HG03066 (cell line): ENCODE measurements around the gene C6orf47.

Experiments used
- ATAC-seq: cut with Tn5 transposase; IDR thresholded peaks from one replicate; pipeline ENCODE4 v1.9.1; 2021; ENCODE audit warnings: low read depth; ENCODE audit not compliant: unreplicated experiment

Gene C6orf47

DNA sequence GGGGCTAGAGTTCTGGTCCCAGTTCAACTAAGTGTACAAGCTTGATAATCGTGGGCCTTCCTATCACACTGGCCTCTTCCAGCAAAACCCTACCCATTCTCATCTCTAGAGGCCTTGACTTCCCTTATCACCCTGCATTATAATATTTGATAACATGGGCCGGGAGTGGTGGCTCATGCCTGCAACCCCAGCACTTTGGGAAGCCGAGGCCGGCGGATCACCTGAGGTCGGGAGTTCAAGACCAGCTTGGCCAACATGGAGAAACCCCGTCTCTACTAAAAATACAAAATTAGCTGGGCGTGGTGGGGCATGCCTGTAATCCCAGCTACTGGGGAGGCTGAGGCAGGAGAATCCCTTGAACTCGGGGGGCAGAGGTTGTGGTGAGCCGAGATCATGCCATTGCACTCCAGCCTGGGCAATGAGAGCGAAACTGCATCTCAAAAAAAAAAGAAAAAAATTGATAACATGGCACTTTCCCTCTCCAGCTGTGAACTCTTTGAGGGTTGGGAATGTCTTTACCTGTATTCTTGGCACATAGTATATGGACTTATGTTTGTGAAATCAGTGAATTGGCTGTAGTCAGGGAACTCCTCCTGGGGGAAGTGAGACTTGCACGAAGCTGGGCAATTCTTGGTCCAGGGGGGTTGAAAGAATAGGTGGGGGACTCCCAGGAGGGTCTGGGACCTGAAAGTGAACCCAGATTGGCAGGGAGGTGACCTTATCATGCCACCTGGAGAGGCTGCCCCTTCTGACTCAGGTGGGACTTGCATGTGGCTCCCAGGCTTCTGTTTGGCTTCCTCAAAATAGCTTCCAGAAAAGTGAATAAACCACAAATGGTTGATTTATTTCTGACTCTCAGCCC is 915 bp upstream of the C6orf47 start:
- no peak for ATAC-seq

DNA sequence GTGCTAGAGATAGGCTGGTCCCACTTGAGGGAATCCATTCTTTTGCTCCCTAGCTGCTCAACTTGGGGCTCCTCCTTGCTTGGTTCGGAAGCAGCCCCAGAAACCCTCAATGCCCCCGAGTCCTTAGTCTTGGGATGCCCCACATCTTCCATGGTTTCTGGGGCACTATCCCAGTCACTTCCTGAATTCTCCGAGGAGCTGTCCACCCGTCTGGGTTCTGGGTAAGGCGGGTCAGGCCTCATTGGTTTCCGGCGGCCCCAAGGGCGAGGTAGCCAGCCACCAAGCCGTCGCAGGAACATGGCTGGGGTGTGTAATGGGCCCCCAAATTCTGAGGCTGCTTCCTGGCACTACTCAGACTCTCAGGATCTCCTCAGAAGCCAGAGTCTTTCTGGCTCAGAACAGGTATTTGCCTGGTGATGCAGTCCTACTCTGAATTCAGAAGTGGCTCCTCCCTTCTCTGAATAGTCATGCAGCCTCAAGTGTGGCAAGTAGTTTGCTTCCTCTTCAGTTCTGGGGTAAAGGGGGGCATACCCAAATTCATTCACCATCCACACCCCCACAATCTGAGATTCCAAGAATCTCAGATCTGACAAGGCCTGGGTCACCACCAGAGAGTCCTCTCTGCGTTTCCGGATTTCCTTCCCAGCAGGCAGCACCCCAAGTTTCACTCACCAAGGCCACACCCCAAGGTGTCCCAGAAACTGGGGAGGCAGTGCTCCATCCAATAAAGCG is 763 bp downstream of the C6orf47 start:
- no peak for ATAC-seq

DNA sequence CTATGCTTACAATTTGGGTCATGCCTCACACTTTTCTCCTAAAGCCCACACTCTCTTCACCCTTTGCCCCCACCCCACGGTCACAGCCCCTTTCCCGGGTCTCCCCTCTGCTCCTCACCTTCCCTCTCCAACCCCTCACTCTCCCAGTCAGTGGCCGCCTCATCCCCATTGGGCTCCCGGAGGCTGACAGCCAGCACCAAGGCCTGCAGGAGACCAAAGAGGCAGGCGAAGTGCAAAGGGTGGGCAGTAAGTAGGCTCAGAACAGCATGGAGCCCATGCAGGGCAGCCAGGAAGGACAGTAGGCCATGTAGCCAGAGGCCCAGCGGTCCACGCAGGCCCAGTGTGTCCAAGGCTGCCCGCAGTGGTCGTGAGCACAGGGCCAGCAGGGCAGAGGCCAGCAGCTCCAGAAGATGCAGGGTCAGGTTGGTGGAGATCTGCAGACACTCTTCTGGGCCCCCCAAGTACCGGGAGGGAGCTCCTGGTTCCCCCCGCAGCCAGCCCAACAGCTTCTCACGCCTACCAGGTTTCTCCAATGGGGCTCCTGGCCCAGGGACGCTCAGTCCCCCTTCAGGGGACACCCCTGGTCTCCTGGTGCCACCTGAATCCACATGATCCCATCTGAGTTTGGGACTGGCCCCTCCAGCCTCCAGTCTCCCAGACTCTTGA is 1.5 kb downstream of the C6orf47 start:
- ATAC-seq: no peak

DNA sequence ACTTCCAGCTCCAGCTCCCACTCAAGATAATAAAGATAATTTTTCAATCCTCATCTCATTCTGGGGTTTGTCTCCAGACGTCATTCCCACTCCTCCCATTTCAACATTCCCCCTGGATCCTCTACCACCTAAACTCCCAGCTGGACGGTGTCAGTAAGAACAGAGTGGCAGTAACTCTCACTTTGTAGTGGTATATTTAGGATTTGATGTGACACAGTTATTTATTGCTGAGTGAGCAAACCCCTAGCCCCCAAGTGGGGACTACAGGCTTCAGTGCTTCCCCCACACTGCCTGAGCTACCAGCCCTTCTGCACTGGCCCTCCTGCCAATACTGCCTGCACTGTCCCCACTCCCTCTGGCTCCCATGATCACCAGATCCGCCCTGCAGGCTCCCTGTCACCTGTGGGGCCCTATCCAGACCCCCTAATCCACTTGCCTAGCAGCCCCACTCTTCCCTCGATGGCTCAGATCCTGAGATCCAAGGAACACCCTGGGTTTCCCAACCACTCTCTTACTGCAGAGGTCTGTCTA is 2.4 kb downstream of the C6orf47 start:
- ATAC-seq: no peak

DNA sequence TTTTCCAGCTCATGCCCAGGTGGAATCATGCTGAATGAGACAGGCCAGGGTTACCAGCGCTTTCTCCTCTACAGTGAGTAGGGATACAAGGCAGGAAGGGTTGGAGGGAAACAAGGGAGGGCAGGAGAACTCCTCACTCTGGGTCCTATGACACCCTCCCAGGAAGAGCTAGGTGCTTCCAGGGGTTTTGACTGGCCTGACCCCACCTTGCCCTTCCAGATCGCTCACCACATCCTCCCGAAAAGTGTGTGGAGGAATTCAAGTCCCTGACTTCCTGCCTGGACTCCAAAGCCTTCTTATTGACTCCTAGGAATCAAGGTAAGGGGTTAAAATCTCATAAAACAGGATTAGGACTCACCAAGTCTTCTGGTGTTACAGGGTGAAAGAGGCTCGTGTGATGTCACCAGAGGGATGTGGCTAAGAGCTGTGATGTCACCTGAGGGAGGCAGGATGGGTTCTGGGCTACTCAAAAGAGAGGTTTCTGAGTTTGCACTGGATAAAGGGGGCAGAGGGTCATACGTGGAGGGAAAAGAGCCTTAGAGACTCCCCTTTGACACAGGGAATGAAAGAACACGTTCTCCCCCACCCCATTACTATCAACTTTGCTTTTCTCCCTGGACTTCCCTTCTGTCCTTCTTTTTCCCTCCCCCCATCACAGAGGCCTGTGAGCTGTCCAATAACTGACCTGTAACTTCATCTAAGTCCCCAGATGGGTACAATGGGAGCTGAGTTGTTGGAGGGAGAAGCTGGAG is 3.0 kb downstream of the C6orf47 start:
- no peak for ATAC-seq

DNA sequence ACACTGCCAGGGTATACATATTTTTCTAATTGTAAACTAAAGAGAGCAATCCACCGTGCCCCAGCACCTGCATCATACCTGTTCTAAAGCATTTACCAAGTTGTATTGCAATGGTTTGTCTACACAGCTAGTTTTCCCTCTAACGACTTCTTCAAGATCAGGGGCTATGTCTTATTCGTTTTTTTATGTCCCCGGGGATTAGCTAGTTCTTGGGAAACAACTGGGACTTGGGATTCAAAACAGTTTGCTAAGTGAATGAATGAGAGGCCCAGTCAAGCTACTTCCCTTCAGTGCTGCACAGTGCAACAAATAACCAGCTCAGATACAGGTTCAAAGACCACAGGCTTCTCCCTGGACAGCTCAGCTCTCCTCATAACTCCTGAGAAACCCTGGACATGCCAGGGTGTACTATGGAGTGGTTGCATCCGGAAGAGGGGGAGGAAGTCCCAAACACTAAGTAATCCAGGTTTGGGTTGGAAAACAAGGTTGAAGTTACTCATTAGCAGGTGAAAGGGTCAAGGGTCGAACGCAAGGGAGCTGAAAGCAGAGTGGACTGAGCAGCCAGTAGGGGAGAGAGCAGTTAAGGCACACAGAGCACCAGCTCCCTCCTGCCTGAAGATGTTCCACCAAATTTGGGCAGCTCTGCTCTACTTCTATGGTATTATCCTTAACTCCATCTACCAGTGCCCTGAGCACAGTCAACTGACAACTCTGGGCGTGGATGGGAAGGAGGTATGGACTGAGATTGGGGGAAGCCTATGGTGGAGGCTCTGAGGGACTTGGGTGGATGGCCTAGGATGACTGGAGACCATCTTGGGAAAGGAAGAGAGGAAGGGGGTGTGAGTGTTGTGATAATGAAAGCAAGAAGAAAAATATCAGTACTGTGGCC is 5.0 kb downstream of the C6orf47 start, which contains the start of gene APOM:
TSS of gene APOM (plus strand) at position 546 of the 889 bp plus-strand sequence. CDS start at position 619, 73 bp downstream.
- ATAC-seq: no peak

DNA sequence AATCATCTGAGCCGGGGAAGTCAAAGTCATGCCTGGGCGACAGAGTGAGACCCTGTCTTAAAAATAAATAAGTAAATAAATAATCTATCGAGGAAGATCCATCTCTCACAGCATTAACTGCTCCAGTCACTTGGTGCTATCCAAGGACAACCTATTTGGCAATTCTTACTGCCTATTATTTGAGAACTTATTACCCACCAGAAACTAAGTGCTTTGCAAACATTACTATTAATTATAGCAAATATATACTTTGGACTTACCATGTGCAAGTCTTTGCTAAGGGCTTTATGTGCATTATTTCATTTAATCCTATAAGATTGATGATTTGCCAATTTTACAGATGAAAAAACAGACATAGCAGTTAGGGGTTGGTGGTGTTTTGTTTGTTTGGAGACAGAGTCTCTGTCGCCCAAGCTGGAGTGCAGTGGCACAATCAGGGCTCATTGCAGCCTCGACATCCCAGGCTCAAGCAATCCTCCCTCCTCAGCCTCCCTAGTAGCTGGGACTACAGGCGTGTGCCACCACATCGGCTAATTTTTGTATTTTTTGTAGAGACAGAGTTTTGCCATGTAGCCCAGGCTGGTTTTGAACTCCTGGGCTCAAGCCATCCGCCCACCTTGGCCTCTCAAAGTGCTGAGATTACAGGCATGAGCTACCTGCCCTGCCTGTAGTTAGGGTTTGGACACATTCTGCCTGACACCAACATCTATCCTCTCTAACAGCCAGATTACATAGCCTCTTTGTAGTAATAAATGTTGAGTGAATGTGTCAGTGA is 5.8 kb downstream of the C6orf47 start:
- ATAC-seq: no peak

DNA sequence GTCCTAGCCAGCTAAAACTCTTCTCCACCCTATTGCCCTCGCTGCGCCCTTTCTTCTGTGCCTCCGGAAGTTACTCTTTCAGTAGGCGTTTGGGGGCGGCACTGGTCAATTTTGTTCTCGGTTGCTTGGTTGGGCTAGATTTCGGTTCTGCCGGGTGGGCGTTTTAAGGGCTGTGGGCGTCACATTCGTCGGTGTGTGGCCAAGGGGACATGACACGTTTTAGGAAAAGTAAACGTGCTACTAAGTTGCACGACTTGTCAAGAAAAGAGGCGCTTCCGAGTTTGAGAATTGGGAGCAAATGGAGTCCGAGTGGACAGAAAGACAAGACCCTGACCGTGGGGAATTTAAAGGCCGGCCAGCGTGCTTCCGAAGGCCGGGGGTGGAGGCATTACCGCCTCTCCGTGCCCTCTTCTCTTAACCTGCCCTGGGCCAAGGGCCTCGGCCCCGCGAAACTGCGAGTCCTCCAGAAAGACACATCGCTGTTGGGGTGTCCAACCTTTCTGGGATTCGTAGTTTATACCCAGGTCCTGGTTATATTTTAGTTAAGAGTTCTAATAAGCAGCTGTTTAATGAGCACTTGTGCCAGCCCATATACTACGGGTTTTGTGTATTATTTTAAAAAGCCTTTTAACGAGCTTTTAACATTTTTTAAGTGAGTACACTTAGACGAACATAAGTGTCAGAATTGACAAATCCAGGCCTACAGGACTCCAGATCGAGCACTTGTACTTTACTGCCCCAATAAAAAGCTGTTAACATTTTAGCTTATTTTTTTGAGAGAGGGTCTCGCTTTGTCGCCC is 7.5 kb downstream of the C6orf47 start:
- peak; percentile 56 for ATAC-seq

DNA sequence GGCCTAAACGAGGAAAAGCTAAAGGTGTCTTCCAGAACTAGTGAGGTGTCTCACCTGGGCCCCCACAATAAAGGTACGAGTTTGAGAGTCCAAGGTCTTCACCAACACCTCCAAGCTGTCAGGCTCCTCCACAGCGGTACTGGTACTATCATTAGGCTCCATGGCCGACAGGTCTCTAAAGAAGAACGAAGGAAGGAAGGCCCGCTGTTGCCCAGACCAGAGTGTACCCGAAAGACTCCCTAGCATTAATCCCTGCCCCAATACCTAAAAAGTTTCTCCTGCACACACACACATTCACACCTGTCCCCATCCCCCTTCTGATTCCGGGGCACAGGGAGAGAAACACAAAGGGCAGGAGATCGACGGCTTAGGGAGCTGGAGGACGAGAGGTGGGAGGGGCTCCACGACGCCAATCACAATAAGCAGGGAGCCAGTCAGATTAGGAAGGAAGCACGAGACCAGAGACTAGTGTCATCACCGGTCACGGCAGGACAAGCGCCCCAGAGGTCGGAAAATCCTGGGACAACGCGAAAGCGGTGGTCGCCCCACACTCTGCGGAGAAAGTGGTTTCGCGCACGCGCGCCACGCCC is 8.9 kb downstream of the C6orf47 start:
- peak; percentile 22 for ATAC-seq

DNA sequence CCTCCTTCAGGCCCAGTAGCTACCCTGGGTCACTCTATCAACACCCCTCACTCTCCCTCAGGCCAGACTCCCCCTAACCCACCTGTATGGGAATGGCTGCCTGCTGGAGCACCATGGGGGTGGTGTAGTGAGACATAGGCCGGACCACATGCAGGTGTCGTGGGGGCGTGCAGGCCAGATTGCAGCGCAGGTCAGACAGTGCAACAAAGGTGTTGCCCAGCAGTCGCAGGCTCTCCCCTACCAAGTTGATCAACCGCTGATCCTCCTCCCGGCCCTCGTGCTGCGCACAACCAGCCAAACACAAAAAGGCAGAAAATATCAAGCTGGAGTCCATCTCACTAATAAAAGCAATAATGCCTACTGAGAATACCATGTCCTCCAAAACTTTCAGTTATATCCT is 15.3 kb downstream of the C6orf47 start:
- no peak for ATAC-seq

DNA sequence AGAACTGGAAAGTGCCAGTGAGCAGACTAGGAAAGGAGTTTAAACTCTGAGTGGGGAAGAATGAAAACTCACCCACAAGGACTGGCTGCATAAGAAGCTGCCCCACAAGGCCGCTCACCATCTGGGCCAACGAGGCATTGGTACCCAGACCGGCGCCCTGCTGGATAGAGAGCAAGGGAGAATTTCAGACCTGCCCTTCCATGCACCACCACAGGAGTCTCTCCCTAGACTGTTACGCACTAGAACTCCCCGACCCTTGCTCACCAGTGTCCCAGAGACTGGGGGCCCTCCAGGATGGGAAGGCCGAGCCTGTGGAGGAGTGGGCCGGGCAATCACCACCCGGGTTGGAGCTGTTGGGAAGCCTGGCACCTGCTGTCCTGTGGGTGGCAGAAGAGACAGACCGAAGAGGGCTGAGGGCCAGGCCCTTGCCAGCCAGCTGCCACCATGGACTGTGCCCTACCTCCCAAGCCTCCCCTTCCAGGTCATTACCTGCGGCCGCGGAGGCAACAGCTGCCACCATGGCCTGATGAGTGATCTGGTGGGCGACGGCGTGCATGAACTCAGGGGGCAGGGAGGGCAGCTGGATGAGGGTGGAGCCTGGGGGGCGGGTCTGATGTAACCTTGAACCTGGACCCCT is 16.6 kb downstream of the C6orf47 start:
- ATAC-seq: no peak

DNA sequence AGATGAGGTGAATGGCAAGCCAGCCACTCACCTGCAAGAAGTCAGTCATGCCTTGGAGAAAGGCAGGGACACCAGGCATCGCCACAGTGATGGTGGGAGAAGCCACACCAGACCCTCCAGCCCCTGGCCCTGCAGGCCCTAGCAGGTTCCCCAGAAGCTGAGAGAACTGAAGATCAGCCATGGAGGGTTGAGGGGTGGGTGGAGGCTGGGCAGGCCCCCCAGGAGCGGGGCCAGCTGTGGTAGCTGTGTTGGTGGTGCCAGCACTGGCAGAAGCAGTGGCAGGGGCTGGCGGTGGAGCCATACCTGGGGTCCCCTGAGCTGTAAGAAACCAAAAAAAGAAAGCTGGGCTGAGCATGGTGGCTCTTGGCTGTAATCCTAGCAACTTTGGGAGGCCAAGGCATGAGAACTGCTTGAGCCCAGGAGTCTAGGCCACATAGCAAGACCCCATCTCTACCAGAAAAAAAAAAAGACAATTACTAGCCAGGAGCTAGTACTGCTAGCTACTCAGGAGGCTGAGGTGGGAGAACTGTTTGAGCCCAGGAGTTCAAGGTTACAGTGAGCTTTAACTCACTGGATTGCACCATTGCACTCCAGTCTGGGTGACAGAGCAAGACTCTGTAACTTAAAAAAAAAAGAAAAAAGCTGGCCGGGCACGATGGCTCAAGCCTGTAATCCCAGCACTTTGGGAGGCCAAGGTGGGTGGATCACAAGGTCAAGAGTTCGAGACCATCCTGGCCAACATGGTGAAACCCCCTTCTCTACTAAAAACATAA is 17.6 kb downstream of the C6orf47 start:
- ATAC-seq: no peak

DNA sequence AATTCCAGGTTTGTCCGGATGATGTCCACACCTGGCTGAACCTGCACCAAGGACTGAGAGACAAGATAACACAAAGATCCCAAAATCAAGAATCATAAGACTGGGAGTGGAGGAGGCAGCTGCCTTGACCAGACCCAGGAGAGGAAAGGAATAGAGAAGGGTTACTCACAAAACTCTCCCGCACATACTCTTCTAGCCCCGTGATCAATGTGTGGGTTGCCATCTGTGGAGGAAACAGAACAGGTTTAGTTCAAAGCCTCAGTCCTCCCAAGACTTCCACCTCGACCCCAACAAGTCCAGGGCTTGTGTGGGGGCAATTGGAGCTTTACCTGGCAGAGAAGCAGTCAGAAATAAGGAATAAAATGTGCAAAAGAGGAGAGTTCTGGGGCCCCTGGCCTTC is 19.2 kb downstream of the C6orf47 start:
- ATAC-seq: no peak

DNA sequence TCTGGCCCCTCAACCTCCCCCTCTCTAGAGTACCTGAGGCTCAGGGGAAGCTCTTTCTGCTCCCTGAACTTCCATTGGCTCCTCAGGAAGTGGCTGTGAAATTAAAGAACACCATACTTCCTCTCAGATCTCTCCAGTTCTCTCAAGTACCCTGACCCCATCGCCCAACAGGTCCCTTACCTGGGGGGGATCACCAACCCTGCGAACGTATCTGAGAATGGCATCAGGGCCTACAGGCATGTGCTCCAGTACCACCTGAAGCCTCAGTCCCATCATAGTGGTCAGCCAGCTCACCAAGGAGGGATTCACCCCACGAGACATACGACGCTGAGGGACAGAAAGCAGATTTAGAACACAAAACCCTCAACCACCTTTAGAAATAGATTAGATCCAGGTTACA is 20.0 kb downstream of the C6orf47 start:
- no peak for ATAC-seq

DNA sequence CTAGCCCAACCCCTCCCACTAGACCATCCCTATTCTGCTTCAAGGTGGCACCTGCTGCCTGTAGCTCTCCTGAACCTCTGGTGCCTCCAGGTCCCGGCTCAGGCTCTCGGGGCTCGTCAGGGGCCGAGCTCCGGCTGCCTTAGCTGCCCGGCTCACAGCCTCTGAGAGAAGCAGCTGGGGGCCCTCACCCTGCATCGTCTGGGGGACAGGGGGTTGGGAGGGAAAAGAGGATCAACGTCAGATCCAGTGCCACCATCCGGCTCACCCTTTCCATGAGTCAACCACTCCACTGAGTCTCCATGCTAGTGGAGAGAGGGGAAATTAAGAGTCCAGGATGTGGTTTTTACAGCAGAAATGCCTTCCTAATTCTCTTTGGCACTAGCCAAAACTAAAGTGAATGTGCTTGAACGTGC is 21.1 kb downstream of the C6orf47 start:
- no peak for ATAC-seq

DNA sequence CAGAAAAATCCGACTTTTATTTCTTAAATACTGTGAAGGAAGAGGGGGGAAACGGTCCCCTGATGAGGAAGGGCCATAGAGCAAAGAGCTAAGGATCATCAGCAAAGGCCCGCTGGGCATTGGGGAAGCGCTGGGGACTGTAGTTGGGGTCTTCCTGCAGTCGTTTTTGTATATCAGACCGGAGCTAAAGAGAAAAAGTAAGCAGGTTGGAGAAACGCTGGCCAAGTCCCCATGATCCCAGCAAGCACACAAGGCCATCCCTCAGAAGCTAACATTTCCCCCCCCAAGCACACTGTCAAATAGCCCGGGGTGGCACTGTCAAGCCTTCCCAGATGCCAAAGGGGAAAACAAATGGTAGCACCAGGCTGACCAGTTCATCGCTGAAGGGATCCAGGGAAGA is 21.5 kb downstream of the C6orf47 start:
- no peak for ATAC-seq
